ENCODE measurements around the gene HELZ2.

- no peak for TF ChIP-seq SMAD3 (CRISPR knock-in tag; IDR thresholded peaks at IDR 0.05; ENCODE audit: borderline replicate concordance)
- no peak for TF ChIP-seq MAX (CRISPR knock-in tag; IDR thresholded peaks at IDR 0.05)
- no peak for TF ChIP-seq CTCF (IDR thresholded peaks at IDR 0.05)
- no peak for TF ChIP-seq SMAD4 (CRISPR knock-in tag; IDR thresholded peaks at IDR 0.05)
- TF ChIP-seq CREB1 (CRISPR knock-in tag; IDR thresholded peaks at IDR 0.05) = no peak
- TF ChIP-seq ATF3 (CRISPR knock-in tag; conservative IDR thresholded peaks at IDR 0.05) = no peak
- no peak for TF ChIP-seq TCF7 (CRISPR knock-in tag; IDR thresholded peaks at IDR 0.05; ENCODE audit: low read depth)
- no peak for TF ChIP-seq PRDM15 (CRISPR knock-in tag; IDR thresholded peaks at IDR 0.05)
- TF ChIP-seq ZNF121 (CRISPR knock-in tag; IDR thresholded peaks at IDR 0.05) = no peak
- no peak for TF ChIP-seq FOXK1 (CRISPR knock-in tag; IDR thresholded peaks at IDR 0.05)
- no peak for TF ChIP-seq RORB (CRISPR knock-in tag; IDR thresholded peaks at IDR 0.05)
Observed at GRCh38 chr20:63617876-63618265, 43.8 kb upstream of the HELZ2 start.
